ENCODE measurements around the gene METTL1.
"Not testable (repeated sequence)": the region's sequence is repeated elsewhere in the genome, so short reads cannot be mapped to it uniquely, and the experiment has no call there.

The METTL1 gene

DNA sequence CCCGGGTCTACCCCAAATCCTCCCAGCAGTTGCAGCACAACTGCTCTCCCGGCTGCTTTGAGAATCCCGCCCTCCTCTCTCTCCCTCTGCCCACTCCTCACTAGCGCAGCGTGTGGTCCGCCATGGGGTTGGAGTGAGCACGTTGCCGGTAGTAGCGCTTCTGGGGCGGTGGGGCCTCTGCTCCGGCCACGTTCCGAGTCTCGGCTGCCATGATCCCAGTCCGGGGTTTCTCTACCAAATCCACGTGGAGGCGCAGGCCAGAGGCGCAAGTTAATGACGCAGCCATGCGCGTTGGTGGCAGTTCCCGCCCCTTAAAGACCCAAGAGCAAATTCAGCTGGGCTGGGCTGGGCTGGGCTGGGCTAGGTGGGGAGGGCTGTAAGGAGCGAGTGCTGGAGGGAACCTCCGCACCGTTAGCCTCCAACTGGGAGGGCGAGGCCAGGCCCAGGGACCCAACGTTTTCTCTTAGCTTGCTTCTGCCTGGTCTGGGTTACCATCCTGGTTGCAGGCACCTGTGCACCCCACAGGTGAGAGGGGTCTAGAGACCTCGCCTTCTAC is at the start of gene METTL1:
METTL1 (minus strand) TSS at position 233 of the 556 bp plus-strand sequence; CDS start at position 211, 22 bp downstream.
- peak; percentile 93 to 94 for DNase-seq

DNA sequence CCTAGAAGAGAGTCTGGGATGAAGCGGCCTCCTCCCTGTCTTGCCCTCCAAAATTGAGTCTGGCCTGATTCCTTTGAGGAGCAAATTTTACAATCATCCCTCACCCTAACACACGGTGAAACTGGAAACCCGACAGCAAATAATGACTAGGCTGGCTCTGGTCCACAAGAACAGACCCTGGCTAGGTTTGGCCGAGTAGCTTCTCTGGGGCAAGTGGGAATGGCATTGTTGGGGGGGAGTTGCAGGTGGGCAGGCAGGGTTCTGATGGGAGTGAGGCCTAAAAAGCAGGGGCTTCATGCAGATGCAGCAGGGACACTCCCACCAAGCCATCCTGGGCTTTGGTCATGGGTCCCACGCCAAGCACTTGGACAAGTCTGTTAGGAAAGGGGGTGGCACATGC is 49.1 kb upstream of the METTL1 start:
- DNase-seq, result not testable (repeated sequence)

DNA sequence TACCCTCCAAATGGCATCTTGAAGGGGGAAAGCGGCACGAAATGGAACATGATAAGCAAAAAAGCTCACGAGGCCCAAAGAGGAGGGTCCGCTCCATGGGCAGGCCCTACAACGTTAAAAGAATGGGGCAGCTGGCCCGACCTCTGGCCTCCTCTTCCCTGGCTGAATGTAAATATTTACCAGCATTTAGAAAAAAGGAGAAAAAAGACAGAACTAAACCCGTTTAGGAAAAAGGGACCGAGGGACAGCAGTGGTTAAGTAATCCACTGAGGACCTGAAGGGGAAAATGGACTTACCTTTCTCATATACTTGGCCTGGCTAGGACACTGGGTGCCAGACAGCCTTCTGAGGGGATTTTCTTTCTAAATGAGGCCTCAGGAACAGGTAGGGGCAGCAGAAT is 48.2 kb upstream of the METTL1 start:
- not testable (repeated sequence) for DNase-seq

DNA sequence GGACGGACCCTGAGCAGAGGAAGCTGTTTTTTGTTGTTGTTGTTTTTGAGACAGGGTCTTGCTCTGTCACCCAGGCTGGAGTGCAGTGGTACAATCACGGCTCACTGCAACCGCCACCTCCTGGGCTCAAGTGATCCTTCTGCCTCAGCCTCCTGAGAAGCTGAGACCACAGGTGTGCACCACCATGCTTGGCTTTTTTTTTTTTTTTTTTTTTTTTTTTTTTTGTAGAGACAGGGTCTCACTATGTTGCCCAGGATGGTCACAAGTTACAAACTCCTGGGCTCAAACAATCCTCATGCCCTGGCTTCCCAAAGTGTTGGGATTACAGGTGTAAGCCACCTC is 46.1 kb upstream of the METTL1 start:
- DNase-seq, result not testable (repeated sequence)

DNA sequence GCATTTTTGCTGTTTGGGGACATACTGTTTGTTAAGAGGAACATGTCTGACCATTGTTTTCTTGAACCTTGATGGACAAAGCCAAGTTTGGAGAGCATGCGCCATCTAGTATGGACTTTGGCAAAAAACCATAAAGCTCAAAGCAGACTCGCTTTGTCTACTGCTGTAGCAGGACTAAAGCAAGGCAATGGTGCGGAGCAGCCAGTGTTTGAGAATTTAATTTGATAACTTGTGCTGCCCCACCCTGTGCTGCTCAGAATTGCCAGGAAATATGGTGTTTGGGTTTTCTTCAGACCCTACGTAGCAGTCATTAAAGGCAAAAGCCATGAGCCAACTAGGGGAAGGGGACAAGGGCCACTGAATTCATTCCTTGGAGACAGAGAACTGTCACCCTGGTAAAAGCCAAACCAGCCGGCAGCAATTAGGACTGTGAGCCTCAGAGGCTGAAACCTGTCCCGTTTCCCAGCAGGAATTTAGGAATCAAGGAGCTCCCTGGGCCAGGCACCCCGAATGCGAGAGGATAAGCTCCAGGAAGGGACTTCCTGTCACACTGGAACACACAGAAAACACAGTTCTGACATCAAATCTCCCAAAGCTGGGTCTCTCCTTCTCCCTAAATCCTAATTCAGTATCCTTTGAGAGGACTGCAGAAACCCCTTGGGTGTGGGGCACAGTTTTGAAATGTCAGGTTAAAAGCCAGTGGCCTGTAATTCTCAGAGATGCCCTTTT is 45.5 kb upstream of the METTL1 start:
- DNase-seq, result no peak

DNA sequence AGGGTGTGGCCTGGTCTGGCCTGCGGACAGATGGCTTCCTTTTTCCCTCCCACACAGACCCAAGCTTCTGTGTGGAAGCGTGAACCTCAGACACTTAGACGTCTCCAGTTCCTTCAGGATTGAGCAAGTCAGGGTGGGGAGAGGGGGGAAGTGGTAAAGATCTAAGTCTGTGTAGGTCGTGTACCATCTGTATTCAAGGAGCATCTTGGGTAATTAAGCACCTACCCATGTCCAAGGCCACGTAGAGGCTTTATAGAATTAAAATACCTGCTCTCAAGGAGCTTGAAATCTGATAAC is 44.9 kb upstream of the METTL1 start:
- peak; percentile 79 to 90 for DNase-seq

DNA sequence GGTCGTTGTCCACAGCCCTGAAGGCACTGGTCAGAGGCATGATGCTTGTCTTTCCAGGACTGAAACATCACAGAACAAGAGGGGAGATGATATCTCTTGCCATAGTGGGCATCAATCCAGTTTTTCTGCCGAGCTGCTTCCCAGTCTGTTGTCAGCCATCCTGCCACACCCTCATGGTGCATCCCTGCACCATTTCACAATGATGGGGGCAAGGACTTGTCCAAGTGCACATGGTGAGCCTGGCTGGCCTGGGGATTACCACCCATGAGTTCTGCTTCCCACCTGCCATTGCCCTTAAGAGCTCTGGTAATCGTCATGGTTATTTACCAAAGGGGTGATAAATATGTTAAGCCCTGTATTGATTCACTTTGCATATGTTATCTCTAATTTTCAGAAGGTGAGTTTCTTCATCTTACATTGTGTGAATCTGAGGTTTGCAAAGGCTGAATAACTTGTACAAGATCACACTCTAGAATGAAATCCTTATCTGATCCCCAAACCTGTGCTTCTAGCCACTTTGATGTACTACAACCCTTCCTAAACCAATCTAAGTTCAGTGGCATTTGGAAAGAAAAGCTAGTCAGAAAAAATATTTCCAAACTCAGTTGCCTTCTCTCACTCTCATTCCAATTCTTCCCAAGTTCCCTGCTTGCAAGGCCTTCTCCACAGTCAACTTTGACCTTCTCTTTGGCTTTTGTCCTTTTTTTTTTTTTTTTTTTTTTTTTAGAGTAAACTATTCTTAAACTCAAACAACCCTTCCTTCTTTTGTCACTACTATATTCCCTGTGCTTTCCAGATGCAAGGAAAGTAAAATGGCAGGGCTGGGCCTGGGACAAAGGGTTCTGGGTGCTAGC is 44.3 kb upstream of the METTL1 start:
- DNase-seq, result no peak

DNA sequence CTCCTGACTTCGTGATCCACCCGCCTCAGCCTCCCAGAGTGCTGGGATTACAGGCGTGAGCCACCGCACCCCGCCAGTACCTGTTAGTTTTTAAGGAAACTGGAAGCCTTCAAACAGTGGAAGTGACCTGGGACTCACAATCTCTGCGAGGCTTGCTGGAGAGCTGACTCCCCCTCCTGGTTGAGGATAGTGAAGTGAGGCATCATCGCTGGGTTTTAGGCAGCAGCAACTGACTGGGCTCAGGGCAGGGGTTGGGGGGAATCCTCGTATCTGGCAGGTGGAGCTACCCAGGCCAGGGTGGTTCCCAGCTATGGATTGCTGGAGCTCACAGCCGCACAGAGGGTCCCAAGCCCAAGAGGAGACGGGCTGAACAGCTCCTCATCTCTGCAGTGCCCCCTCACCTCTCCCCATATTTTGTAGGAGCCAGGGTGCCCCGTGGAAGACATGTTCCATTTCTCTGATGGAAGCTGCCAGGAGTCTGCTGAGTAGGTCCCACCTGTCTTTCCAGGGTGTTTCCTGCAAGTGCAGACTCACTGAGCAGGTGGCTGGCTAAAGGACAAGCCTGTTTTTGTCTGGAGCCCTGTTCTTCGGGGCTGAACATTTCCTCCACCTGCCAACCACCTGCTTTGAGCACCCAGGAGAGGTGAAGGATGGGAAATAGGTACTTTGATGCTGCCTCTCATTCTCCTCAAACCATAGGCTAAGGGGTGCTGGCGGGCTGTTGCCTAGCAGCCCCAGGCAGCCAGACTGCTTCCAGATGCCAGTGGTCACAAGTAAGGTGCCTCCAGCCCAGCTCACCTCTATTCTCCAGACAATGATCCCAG is 43.5 kb upstream of the METTL1 start:
- peak in 1 of 2 experiments; percentile 17 for DNase-seq

DNA sequence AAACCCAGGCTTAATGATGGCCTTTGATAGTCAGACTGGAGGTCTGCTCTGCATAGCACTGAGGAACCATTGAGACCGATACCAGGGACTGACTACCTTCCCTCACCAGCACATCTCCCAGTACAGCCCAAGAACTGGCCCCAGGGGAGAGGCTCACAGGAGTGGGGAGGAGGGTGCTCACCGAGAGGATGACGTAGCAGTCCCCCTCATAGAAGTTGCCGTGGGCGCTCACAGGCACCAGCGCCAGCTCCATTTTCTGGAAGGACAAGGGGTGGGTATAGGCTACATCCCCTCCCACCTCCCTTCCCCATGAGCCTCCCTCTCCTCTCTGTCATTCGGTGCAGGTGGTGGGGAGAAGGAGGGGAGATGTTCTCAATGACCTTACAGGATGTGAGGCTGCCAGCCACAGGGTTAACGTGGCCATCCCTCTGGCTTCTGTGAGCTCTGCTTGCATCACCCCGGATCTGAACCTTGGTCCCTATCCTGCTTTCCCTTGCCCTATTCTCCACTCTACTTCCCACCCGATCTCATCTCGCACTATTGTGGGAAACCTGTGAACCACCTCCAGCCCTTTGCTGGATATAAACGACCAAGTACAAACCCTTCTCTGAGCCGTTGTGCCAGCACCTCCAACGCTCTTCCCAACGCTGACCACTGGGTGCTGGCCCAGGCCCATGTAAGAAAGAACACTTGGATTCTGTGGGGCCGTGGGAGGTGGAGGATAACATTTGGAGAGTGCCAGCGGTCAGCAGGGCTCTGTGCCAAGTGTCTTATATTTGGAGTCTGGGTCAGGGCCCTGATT is 42.3 kb upstream of the METTL1 start:
- DNase-seq, result no peak

DNA sequence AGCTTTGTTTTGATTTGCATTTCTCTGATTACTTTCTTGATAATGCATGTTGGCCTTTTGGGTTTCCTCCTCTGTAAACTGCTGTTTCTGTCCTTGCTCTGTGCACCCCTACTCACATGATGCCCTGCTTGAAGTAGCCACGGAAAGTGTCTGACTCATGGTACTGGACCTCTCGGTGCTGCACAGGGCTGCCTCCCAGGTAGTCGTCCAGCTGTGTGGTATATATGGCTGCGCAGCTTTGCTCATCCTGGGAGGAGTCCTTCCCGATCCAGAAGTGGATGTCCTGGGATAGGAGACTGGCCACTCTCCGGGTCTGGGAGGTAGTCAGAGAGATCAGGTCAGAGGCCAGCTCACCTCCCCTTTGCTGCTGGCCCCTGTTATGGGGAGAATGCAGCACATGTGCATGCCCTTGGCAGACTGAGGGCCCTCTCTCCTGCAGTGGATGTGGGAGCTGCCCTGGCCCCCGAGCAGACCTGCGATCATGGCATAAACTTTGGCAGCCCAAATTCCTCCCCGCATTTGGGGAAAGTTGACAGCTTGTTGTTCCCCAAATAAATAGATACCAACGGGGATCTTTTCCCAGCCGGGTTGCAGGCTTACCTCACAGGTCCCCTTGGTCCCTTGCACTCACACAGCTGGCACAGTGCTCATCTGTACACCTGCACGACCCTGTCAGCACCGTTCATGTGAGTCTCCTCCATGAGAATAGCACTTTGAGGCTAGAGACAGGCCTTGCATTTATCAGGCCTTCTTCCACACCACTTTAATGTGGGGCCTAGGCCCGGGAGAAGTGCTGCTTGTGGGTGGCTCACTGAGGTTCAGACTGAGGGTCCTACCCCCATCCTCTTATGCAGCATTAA is 41.4 kb upstream of the METTL1 start:
- no peak for DNase-seq

DNA sequence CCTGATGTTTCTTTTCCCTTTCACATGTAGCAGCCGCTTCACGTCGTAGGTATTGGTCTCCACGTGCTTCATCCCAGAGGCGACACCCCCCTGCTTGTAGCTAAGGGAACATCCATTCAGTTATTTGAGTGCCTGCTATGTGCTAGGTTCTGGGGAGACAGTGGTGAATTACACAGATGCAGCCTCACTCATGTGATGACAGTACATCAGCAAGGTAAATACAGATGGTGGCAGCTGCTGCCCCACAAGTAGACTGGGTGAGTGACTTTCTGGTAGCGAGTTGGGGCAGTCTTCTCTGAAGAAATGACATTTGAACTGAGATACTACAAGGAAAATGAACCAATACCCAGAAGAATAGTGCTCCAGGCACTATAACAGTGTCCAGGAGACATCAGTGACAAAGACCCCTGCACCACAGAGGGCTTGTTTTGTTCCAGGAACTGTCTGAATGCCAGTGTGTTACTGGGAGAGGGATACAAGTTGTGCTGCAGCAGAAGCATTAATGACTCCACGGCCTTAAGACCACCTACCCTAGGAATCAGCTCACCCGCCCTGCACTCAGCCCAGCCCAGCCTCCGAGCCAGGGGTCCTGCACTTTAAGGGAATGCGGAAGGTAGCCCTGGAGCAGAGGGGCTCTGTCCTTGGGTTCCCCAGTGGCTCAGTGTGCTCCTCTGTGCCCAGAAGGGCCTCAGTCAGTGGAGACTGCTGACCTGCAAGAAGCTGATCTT is 39.3 kb upstream of the METTL1 start:
- no peak for DNase-seq

DNA sequence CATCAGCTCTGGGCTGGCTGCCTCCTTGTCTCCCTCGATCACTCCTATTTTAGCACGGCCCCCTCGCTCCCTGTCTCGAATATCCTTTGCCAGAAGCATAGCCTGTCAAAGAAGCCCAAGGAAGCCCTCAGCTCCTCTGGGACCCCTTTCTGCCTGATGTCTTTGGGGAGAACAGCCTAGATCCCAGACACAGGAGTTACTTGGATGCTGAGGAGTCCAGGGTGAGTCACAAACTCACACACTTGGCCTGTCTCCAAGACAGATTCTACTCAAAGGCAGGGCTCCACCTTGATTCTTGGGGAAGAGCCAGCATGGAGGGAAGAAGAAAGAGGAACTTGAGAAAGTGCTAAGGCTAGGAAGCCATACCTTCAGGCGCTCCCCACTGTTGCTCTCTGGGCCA is 38.5 kb upstream of the METTL1 start:
- no peak for DNase-seq

DNA sequence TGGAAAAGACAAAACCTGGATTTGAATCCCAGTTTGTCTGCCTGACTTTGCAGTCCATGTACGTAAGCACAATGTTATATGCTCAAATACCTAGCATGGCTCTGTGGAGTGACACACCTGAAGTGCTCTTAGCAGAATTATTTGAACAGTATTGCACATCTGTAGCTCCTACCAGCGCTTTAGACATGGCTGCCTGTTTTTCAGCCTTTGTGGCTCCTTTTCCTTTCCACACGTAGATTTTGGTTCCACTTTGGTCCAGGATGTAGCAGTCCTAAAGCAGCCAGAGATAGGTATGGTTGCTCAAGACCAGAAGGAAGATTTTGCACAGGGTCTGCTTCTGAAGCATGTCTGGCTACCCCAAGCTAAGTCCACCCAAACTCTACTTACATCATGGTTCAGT is 37.5 kb upstream of the METTL1 start:
- no peak for DNase-seq

DNA sequence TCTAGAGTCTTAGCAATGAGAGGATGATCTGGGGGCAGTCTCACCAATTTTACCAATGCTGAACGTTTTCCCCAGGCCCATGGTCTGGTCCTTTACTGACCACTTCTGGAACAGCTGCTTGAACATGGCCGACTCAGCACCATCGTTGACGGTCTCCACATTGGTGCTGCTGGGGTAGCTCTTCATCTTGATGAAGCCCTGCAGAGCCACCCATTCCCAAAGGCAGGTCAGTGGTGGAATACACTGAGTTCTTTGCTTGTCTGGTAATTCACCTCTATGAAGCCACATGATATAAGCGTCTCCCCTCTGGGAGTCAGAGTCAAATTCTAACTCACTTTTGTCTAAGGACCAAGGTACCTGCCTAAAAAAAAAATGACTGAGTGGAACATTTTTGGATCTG is 36.4 kb upstream of the METTL1 start:
- DNase-seq, result no peak

DNA sequence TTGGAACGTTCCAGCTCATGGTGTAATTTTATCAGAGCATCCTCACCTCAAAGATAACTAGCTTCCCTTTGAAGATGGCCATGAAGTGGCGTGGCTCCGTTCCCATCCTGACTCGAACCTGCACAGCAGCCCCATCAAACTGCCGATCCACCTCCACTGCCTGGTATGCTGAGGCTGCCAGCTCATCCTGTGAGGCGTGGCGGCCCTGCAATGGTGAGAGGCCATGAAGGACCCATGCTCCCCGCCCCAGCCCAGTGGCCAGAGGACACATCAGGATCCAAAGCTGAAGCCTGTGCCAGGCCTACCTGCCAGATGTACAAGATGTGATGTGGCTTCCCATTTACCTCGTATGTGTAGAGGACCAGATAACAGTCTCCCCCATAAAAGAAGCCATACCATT is 35.4 kb upstream of the METTL1 start:
- DNase-seq, result no peak

DNA sequence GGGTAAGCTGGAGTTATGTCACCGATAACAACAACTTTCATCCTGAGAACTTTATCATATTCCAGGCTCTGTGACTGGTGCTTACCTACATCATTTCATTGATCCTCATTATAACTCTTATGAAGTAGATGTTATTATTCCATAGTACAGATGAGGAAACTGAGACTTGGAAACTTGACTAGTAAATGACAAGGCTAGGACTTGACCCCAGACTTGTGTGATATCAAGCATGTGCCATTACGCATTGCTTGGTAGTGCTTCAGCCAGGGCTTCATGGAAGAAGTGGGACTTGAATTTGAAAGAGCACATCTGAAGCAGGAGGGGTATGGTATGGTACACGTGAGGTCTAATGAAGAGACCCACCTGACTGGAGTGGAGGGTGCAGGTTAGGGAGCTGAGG is 34.8 kb upstream of the METTL1 start:
- DNase-seq, result no peak

DNA sequence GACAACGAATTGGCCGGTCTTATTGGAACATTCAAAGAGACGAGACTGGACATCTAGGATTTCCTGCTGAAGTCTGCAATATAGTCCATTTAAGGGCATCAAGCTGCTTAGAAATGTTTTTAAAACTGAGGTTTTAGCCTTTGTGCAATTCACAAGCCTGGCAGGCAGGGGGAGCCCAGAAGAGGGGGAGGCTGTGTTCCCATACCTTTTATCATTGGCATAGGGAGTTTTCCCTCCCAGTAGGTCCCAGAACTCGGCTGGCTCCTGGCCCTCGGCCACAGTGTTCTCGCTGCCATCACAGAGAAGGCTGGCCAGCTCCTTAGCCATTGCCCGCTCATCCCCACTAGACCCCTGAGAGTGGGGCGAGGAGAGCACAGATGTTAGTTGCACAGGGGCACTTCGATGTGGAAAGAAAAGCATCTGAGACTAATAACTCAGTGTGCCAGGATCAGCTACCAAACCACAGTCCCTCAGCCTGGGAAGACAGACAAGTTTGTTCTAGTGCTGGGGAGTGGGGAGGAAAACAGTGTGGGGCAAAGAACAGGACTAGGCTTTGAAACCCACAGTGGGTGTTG is 31.5 kb upstream of the METTL1 start:
- DNase-seq, result peak; percentile 20 to 35

DNA sequence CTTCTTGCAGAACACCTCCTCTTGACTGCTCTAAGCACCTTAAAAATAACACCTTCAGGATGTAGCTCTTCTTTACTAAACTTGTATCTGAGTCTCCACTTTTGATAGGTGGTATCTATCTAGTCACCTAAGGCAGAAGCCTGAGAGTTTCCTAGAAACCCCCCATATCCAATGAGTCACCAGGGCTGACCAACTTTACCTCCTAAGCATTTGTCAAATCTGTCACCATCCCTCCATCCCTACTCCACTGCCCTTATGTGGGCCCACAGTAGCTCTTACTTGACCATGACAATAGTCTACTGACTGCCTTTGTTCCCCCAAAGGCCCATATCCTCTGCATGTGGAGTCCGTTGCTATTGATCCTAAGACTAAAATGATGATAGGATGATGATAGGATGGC is 30.7 kb upstream of the METTL1 start:
- no peak for DNase-seq

DNA sequence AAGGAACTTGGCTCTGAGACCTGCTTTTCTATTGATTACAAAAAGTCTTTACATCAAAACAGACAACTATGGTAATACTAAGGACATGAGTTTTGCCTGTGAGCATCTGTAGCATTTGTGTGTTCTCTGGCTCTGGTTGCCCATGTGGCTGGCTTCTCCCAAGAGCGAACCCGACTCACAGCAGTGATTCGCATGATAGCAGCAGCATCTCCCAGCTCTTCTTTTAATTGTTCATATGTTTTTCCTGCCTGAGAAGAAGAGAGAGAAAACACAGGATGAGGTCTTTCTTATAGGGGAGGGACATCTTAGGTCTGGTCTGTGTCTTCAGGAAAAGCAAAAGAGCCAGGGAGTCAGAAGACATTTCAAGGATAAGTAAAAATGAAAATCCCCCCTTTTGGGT is 29.1 kb upstream of the METTL1 start:
- DNase-seq, result no peak

DNA sequence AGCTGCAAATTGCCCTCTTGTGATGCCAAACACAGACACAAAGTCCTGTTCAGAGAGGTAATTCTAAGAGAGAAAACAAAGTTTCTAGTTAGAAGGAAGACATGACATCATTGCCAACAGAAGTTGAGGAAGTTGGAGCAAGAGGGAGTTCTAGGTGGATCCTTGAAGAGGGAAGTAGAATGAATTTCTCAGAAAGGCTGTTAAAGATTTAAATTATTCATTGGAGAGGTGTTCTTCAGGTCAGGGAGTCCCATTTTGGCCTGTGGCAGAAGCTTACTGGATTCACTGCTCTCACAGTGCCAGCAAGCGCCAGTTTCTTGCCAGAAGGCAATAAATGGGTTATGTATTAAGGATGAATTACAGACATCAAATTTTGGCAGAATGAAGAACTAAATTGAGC is 26.0 kb upstream of the METTL1 start:
- no peak for DNase-seq
